Fibroblast of lung (primary cell): ENCODE results near the gene C11orf65. TPM values are rescaled to one million over a fixed set of nuclear protein-coding genes. Genes with fewer than 3 reads are reported as not detected.
"Not testable (repeated sequence)": the region's sequence is repeated elsewhere in the genome, so short reads cannot be mapped to it uniquely, and the experiment has no call there.

Source experiments
- DNase-seq, 2 donors: peaks; one replicate each; pipeline versions ENCODE4 v3.0.0 to v3.0.0-alpha.2; 2010; ENCODE audit warnings: low read depth in 2 of 2
- H2AFZ ChIP-seq: 2 replicates; pipeline ENCODE4 v1.5.1; 2012; ENCODE audit warnings: low read length, control low read depth, inconsistent platforms
- H3K27ac ChIP-seq: 2 replicates; pipeline ENCODE4 v1.5.1; 2011; ENCODE audit warnings: low read length, control low read depth; ENCODE audit not compliant: insufficient read depth
- H3K27me3 ChIP-seq: 2 replicates; pipeline ENCODE4 v1.5.1; 2011; ENCODE audit warnings: mild to moderate bottlenecking, low read length; ENCODE audit not compliant: control insufficient read depth, insufficient read depth
- H3K36me3 ChIP-seq: 2 replicates; pipeline ENCODE4 v1.5.1; 2011; ENCODE audit warnings: low read length; ENCODE audit not compliant: control insufficient read depth, insufficient read depth
- H3K4me1 ChIP-seq: 2 replicates; pipeline ENCODE4 v1.5.1; 2011; ENCODE audit warnings: low read length; ENCODE audit not compliant: control insufficient read depth, insufficient read depth; ENCODE audit errors: extremely low read depth
- H3K4me2 ChIP-seq: 2 replicates; pipeline ENCODE4 v1.5.1; 2011; ENCODE audit warnings: low read length, control low read depth; ENCODE audit not compliant: insufficient read depth; ENCODE audit errors: extremely low read depth
- H3K4me3 ChIP-seq, 4 experiments: fragments of 200-600 bp in 1 of 4; sonication (generic) in 1 of 4; replicated peaks in 1 of 4; 2 replicates each; pipeline ENCODE4 v1.5.1; 2011 to 2016; ENCODE audit warnings: low read length in 4 of 4, low read depth in 3 of 4, mild to moderate bottlenecking in 3 of 4, control low read depth in 2 of 4, inconsistent platforms in 1 of 4, mixed read lengths in 1 of 4; ENCODE audit not compliant: insufficient read depth in 1 of 4; ENCODE audit errors: control extremely low read depth in 1 of 4
- H3K79me2 ChIP-seq: 2 replicates; pipeline ENCODE4 v1.5.1; 2012; ENCODE audit warnings: mild to moderate bottlenecking, low read length, inconsistent platforms; ENCODE audit not compliant: control insufficient read depth, insufficient read depth
- H3K9ac ChIP-seq: 2 replicates; pipeline ENCODE4 v1.5.1; 2011; ENCODE audit warnings: mild to moderate bottlenecking, low read length, control low read depth; ENCODE audit not compliant: insufficient read depth
- H3K9me3 ChIP-seq: 2 replicates; pipeline ENCODE4 v1.5.1; 2012; ENCODE audit warnings: low read depth, low read length; ENCODE audit not compliant: control insufficient read depth, insufficient read depth
- H4K20me1 ChIP-seq: 2 replicates; pipeline ENCODE4 v1.5.1; 2011; ENCODE audit warnings: low read length; ENCODE audit not compliant: control insufficient read depth, insufficient read depth; ENCODE audit errors: extremely low read depth
- CTCF ChIP-seq, 2 donors: IDR thresholded peaks in 1 of 2; conservative IDR thresholded peaks in 1 of 2; 1 replicate in 1 of 2; 2 replicates in 1 of 2; pipeline ENCODE4 v1.5.1; 2011 to 2012; ENCODE audit warnings: low read length in 2 of 2, control low read depth in 1 of 2, inconsistent platforms in 1 of 2, low read depth in 1 of 2, mild to moderate bottlenecking in 1 of 2
- EZH2 ChIP-seq: IDR thresholded peaks from 2 replicates; pipeline ENCODE4 v1.5.1; 2012; ENCODE audit warnings: low read length, control low read depth, mild to moderate bottlenecking; ENCODE audit errors: missing control alignments
- polyA plus RNA-seq, 2 donors: library from polyadenylated mRNA; depleted of rRNA in 1 of 2; stranded (reverse) in 1 of 2; unstranded in 1 of 2; fragments of >200 nt; gene quantifications; 2 replicates each; pipeline ENCODE4 v1.2.1, GENCODE V29; 2011 to 2012; ENCODE audit warnings: missing spikeins in 1 of 2
- total RNA-seq: library from RNA; depleted of rRNA; stranded (reverse); fragments of >200 nt; gene quantifications from 2 replicates; pipeline ENCODE4 v1.2.1, GENCODE V29; 2014

C11orf65 gene
- total and polyA plus RNA-seq, 2 donors (not counting 1 experiment from before 2014, with no cell fraction given) = 0.54 to 2.3 TPM

- H3K4me2 ChIP-seq = no peak overlapping the region
- no peaks in the 10 kb centered on the region for H4K20me1 ChIP-seq
- H3K9me3 ChIP-seq = no peaks in the 10 kb centered on the region
- no peak overlapping the region for H3K9ac ChIP-seq
- no peak for DNase-seq
- H3K4me3 ChIP-seq = no peak overlapping the region
- H3K27ac ChIP-seq = no peak overlapping the region
- no peaks in the 10 kb centered on the region for H3K4me1 ChIP-seq
- no peaks in the 10 kb centered on the region for H3K27me3 ChIP-seq
- H2AFZ ChIP-seq = no peak overlapping the region
- no peaks in the 10 kb centered on the region for H3K79me2 ChIP-seq
- TF ChIP-seq EZH2 (no peak), CTCF (conservative IDR thresholded peaks at IDR 0.05 in 1 of 2, IDR thresholded peaks at IDR 0.05 in 1 of 2; ENCODE audit: low read depth in 1 of 2, low read length in 2 of 2) (no peak)
- no peaks in the 10 kb centered on the region for H3K36me3 ChIP-seq
These were observed 78.8 kb downstream of the C11orf65 start for GRCh38 chr11:108388576-108388975.

- not testable (repeated sequence) for H3K36me3 ChIP-seq, H3K4me1 ChIP-seq, H2AFZ ChIP-seq, H3K27ac ChIP-seq, H3K4me3 ChIP-seq, H3K9me3 ChIP-seq, H3K27me3 ChIP-seq, DNase-seq, H4K20me1 ChIP-seq, H3K9ac ChIP-seq, H3K4me2 ChIP-seq, H3K79me2 ChIP-seq
These were observed 93.8 kb downstream of the C11orf65 start for GRCh38 chr11:108373505-108373904.

GRCh38 chr11:108370990-108371389 lies 96.3 kb downstream of the C11orf65 start:
- H3K27ac ChIP-seq = no peak overlapping the region
- no peaks in the 10 kb centered on the region for H3K36me3 ChIP-seq
- H3K4me3 ChIP-seq = no peak overlapping the region
- H4K20me1 ChIP-seq = no peaks in the 10 kb centered on the region
- H3K4me1 ChIP-seq = no peaks in the 10 kb centered on the region
- H3K27me3 ChIP-seq = no peaks in the 10 kb centered on the region
- no peaks in the 10 kb centered on the region for H3K9me3 ChIP-seq
- TF ChIP-seq EZH2 (no peak), CTCF (conservative IDR thresholded peaks at IDR 0.05 in 1 of 2, IDR thresholded peaks at IDR 0.05 in 1 of 2; ENCODE audit: low read depth in 1 of 2, low read length in 2 of 2) (no peak)
- H3K9ac ChIP-seq = no peak overlapping the region
- H3K79me2 ChIP-seq = no peaks in the 10 kb centered on the region
- no peak overlapping the region for H3K4me2 ChIP-seq
- DNase-seq = no peak
- no peak overlapping the region for H2AFZ ChIP-seq
